GM10266 (cell line): ENCODE data around the gene FBXW7.

Experiments used
- DNase-seq: peaks from one replicate; pipeline ENCODE4 v3.0.0; 2012; ENCODE audit errors: extremely low spot score
- TF ChIP-seq, protein P1 (sequence below): IDR thresholded peaks from 2 replicates; pipeline ENCODE4 v1.5.1; 2012; ENCODE audit warnings: mild to moderate bottlenecking, low read depth; ENCODE audit not compliant: control insufficient read depth, insufficient read depth; ENCODE audit errors: missing control alignments

FBXW7 gene

DNA sequence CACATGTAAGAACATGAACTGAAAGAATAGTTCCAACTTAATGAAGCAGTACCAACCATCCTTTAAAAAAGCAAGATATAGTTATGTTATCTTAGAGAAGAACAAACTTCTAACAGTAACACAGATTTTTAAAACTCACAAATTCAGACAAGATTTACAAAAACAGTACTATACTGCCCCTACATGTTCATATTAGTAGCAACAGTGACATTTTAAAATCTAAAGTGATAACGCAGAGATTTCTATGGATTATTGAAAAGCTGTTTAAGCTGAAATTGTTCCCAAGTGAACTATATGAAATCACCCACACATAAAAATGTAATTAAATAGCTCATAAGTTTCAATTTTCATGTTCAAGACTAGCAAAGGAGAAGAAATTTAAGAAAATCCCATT lies 166.0 kb downstream of the FBXW7 start:
- TF ChIP-seq, protein P1, sequence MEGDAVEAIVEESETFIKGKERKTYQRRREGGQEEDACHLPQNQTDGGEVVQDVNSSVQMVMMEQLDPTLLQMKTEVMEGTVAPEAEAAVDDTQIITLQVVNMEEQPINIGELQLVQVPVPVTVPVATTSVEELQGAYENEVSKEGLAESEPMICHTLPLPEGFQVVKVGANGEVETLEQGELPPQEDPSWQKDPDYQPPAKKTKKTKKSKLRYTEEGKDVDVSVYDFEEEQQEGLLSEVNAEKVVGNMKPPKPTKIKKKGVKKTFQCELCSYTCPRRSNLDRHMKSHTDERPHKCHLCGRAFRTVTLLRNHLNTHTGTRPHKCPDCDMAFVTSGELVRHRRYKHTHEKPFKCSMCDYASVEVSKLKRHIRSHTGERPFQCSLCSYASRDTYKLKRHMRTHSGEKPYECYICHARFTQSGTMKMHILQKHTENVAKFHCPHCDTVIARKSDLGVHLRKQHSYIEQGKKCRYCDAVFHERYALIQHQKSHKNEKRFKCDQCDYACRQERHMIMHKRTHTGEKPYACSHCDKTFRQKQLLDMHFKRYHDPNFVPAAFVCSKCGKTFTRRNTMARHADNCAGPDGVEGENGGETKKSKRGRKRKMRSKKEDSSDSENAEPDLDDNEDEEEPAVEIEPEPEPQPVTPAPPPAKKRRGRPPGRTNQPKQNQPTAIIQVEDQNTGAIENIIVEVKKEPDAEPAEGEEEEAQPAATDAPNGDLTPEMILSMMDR, result no peak
- DNase-seq, result no peak

DNA sequence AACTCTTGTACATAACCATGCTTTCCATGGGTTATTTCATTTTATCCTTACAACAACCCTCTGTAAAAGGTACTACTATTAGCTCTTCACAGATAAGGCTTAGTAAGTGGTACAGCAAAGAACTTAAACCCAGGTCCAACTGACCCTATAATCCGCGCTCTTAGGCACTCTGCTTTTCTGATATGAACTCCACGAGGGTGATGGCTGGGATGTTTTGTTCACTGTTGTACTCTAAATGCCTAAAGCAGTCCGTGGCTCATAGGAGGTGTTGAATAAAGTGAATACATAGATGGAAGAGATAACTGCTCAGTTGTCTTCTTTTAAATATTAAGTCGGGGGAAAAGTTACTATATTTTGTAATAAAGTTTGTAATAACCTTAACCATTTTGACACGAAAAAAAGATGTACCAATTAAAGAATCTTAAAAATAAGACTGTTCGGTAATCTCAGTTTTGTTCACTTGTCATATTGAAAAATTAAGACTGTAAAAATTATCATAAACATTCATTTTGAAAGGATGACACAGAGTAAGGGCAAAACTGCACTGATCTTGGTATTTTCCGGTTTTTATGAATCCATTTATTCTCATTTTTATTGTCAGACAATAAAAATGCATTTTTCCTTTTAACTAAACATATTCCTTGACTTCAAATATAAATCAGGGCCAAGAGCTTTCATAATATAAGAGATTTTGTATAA lies 166.5 kb downstream of the FBXW7 start:
- TF ChIP-seq, protein P1, result no peak
- DNase-seq, result no peak

DNA sequence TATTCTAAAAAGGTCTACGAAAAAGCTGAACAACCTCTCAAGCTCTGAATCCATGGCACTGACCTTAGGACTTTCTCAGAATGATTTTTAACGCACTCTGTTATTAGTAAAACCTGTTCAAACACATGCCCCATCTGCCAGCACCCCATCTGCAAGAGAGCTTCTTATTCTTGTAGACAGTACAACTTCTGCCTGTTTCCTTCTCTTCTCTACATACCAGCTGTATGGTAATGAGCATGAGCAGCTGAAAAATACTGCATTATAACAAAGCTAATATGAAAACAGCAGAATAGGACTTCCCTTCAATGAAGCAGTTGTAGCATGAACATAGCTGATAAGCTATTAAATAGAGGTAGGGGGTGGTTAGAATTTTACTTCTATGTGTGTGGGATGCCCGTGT lies 167.9 kb downstream of the FBXW7 start:
- TF ChIP-seq, protein P1, result no peak

DNA sequence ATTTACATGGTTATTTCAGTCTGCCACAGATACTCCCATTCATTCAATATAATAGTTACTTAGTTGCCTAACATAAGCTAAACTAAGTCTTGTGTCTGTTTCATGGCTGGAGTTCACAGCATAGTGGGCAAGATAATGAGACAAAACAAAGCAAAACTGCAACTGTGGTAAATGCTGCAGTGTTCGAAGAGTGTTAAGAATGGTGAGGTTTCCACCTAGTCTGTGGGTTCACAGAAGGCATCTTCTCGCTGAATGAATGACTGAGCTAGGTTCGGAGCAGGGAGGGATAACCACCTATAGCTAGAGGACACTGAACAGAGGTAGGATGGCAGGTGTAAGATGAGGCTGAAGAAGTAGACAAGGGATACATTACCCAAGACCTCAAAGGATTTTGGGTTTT lies 171.0 kb downstream of the FBXW7 start:
- DNase-seq, result no peak

More for the DNA sequence above, 167.9 kb downstream of the FBXW7 start:
- no peak for DNase-seq

DNA sequence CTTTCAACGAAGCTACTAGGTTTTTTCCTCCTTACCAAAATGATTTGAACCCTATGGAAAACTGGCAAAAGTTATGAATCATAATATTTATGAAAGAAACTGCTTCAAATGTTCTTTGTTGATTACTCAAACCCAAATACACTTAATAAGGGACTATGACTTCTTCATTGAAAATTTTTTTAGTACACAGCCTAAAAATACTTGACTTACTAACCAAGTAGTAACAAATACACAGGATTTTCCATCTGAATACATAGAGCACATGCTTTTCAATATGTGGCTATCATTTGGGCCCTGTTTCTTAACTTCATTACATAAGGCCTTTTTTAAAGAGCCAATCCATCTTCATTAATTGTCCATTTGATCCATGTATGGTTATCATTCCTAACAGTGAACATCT lies 171.5 kb downstream of the FBXW7 start:
- TF ChIP-seq, protein P1, result no peak
- DNase-seq, result no peak

More for the DNA sequence above, 171.0 kb downstream of the FBXW7 start:
- TF ChIP-seq, protein P1, result no peak

DNA sequence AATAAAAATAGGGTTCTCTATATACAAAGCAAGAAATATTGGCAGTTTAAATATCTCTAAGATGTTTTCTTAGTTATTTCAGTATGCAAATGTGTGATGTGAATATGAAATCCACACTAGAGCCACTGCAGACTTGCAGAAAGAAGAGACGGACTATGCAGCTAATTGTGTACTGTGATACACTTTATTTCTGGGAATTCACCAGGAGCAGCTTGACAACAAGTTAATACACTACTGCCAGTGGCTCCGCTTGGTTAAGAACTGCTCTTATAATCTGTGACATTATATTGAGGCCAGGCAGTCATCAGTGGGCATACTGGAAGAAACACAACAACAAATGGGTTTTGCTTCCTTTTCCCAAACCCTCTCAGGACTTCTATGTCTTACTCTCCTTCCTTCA lies 172.0 kb downstream of the FBXW7 start:
- TF ChIP-seq, protein P1, result no peak
- no peak for DNase-seq

DNA sequence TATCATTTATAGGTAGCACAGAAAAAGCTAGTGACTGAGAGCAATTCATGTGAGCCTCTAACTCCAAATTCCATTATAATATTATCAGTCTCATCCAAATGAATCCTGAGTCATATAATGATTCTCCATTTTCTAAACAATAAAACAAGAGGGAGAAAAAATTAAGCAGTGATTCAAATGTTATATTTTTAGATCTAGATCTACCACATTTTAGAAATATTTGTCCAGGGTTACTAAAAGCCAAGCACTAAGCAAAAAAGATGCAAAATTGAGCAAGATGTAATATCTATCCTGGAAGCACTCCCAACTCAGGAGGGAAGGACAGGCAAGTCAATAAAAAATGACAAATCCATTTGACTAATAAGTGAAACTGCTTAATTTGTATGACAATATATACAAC lies 172.8 kb downstream of the FBXW7 start:
- no peak for DNase-seq
- TF ChIP-seq, protein P1, result no peak
